Right atrium auricular region (tissue), 2 donors: ENCODE data around the gene WWOX. TPM values are rescaled to one million over a fixed set of nuclear protein-coding genes. Genes with fewer than 3 reads are reported as not detected.

ENCODE experiments used
- DNase-seq: peaks from one replicate; pipeline ENCODE4 v3.0.0-alpha.2; 2019; ENCODE audit warnings: low spot score
- H3K27ac ChIP-seq, 2 donors: fragments of 200-600 bp; sonication (generic); 1 replicate in 1 of 2; 2 replicates in 1 of 2; pipeline ENCODE4 v1.5.1; 2016 to 2019
- H3K27me3 ChIP-seq, 2 donors: fragments of 200-600 bp; sonication (generic); one replicate each; pipeline versions ENCODE4 v1.5.1 to v1.6.0; 2017 to 2019
- H3K36me3 ChIP-seq: fragments of 200-600 bp; sonication (generic); one replicate; pipeline ENCODE4 v1.5.1; 2016
- H3K4me1 ChIP-seq, 2 donors: fragments of 200-600 bp; sonication (generic); one replicate each; pipeline versions ENCODE4 v1.5.1 to v1.6.0; 2017 to 2019
- H3K4me3 ChIP-seq, 2 donors: fragments of 200-600 bp; sonication (generic); 1 replicate in 1 of 2; 2 replicates in 1 of 2; pipeline ENCODE4 v1.5.1; 2017 to 2019; ENCODE audit warnings: mild to moderate bottlenecking in 1 of 2, moderate library complexity in 1 of 2
- H3K9me3 ChIP-seq, 2 donors: fragments of 200-600 bp; sonication (generic); one replicate each; pipeline ENCODE4 v1.5.1; 2019
- total RNA-seq, 2 donors: library from RNA; depleted of rRNA; stranded (reverse); fragments of >200 nt; gene quantifications; one replicate each; pipeline ENCODE4 v1.1.0, GENCODE V29; 2016
- TF ChIP-seq, protein P1 (sequence below), 2 donors: fragments of 200-600 bp; sonication (generic); IDR thresholded peaks; one replicate each; pipeline ENCODE4 v1.5.1; 2019; ENCODE audit warnings: antibody characterized with exemption in 2 of 2

WWOX gene
- total RNA-seq, 2 donors from 2014 or later: 14.8 to 20.8 TPM

DNA sequence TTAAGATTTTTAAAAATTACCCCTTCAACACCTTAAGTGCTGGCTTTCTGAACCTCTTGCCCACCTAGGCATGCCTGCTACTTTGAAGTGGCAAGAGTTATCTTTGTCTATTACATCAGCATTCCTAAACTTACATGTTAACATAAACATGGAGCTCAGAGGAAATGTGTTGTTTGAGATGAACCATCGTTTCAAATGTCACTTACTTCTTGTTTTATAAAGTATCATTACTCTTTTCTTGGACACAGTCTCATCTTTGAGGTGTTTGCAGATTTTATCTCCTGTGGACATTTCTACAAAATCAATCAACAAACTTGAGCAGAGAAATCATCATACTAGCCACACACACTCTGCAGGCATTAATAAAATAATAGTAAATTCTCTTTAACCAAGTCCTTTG is 184.9 kb downstream of the WWOX start:
- H3K27me3 ChIP-seq: no peaks in the 10 kb centered on the region
- TF ChIP-seq, protein P1, sequence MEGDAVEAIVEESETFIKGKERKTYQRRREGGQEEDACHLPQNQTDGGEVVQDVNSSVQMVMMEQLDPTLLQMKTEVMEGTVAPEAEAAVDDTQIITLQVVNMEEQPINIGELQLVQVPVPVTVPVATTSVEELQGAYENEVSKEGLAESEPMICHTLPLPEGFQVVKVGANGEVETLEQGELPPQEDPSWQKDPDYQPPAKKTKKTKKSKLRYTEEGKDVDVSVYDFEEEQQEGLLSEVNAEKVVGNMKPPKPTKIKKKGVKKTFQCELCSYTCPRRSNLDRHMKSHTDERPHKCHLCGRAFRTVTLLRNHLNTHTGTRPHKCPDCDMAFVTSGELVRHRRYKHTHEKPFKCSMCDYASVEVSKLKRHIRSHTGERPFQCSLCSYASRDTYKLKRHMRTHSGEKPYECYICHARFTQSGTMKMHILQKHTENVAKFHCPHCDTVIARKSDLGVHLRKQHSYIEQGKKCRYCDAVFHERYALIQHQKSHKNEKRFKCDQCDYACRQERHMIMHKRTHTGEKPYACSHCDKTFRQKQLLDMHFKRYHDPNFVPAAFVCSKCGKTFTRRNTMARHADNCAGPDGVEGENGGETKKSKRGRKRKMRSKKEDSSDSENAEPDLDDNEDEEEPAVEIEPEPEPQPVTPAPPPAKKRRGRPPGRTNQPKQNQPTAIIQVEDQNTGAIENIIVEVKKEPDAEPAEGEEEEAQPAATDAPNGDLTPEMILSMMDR (IDR thresholded peaks at IDR 0.05): no peak
- no peaks in the 10 kb centered on the region for H3K4me1 ChIP-seq
- no peaks in the 10 kb centered on the region for H3K9me3 ChIP-seq
- no peak overlapping the region for H3K4me3 ChIP-seq
- no peaks in the 10 kb centered on the region for H3K36me3 ChIP-seq
- DNase-seq: no peak
- H3K27ac ChIP-seq: no peak overlapping the region

DNA sequence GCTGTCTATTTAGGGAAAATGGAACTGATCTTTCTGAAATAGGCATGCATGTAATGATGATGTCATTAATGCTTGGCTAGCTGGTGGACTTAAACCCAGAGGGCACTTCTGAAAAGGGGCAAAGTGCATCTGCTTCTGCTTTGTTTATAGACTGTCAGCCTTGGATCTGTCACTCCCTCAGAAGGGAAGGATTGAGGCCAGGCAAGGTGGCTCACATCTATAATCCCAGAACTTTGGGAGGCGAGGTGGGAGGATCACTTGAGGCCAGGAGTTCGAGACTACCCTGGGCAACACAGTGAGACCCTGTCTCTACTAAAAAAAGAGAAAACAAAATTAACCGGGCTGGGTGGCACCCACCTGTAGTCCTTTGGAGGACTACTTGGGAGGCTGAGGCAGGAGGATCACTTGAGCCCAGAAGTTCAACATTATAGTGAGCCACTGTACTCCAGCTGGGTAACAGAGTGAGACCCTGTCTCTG is 185.5 kb downstream of the WWOX start:
- H3K36me3 ChIP-seq: no peaks in the 10 kb centered on the region
- H3K4me3 ChIP-seq: no peak overlapping the region
- H3K27ac ChIP-seq: no peak overlapping the region
- no peaks in the 10 kb centered on the region for H3K9me3 ChIP-seq
- DNase-seq: no peak
- TF ChIP-seq, protein P1 (IDR thresholded peaks at IDR 0.05): no peak
- no peaks in the 10 kb centered on the region for H3K27me3 ChIP-seq
- no peaks in the 10 kb centered on the region for H3K4me1 ChIP-seq

DNA sequence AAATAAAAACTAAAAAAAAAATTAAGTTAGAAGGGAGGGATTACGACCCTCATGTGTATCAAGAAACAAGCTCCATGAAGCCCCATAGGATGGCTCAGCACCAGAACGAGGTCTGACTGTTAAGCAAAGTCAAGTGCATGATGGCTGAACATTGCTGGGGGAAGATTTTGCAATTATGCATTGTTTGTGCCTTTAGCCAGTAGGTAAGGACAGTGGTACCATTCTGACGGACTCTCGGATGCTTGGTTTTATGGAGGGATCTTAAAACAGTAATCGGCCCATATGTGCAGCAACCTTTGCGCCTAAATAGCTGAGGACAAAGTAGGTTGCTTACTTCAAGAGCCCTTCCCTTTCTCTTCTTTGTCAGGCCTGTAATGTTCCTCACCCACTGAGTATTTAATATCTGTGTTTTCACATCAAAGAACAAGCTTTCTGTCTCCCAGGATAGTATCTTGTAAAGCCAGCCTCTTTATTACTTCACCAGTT is 186.0 kb downstream of the WWOX start:
- H3K27ac ChIP-seq: no peak overlapping the region
- H3K4me3 ChIP-seq: no peak overlapping the region
- H3K4me1 ChIP-seq: no peaks in the 10 kb centered on the region
- TF ChIP-seq, protein P1 (IDR thresholded peaks at IDR 0.05): no peak
- H3K36me3 ChIP-seq: no peaks in the 10 kb centered on the region
- H3K9me3 ChIP-seq: no peaks in the 10 kb centered on the region
- no peak for DNase-seq
- no peaks in the 10 kb centered on the region for H3K27me3 ChIP-seq

DNA sequence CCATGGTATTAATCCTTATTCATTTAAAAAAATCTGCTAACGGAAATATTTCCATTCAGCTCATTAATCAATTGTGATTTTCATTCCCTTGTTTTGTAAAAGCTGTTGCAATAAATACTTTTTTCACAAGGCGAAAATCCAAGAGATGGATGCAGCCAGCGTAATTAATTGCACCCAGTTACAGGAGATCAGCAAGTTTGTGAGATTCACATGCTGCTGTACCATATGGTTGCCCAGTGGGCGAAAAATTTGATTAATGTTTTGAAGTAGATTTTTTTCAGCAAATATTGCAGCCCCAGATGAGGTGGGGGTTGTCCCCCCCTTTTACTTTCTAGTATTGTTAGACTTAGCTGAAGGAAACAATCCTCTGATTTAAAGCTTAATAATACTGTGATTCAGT is 186.6 kb downstream of the WWOX start:
- Histone ChIP-seq H3K27me3 (no peaks in the 10 kb centered on the region), H3K4me3 (no peak overlapping the region), H3K36me3 (no peaks in the 10 kb centered on the region), H3K27ac (no peak overlapping the region), H3K4me1 (no peaks in the 10 kb centered on the region), H3K9me3 (no peaks in the 10 kb centered on the region)
- DNase-seq: no peak
- TF ChIP-seq, protein P1 (IDR thresholded peaks at IDR 0.05): no peak

DNA sequence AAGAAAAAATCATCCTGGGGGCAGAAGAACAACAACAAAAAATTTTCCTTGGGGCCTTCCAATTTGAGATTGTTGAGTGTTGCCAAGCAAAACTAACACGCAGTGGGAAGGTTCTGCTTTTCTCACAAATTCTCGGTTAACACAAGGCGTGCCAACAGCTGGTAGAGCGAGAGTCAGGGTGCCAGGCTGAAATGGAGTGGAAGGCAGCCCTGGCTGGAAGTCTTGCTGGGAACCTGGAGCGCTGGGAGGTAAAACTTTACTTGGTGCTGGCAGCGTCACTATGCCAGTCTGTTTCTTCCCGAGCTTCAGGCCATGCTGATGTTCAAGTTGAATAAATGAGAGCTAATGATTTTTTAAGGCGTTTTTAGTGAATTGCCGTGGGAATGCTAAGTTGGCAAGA is 189.4 kb downstream of the WWOX start:
- Histone ChIP-seq H3K36me3 (no peaks in the 10 kb centered on the region), H3K27ac (no peak overlapping the region), H3K27me3 (no peaks in the 10 kb centered on the region), H3K4me3 (no peak overlapping the region), H3K4me1 (no peaks in the 10 kb centered on the region), H3K9me3 (no peaks in the 10 kb centered on the region)
- DNase-seq: no peak
- TF ChIP-seq, protein P1 (IDR thresholded peaks at IDR 0.05): no peak

DNA sequence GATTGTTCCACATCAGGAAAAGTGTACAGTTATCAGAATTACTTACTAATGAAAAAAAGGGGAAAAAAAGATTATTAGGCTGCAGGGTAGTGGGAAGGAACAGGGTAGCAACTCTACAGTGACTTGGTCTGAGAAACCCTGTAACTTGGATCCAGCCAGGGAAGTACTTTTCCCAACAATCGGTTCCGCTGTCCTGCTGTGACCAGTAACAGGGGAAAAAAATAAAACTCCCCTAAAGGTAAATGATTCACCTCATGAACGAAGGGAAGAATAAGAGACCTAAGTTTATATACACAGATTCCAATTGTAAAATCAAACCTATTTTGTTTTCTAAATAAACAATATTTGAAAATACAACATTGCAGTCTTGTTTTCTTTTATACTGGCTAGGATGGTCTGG is 189.9 kb downstream of the WWOX start:
- H3K9me3 ChIP-seq: no peaks in the 10 kb centered on the region
- no peak overlapping the region for H3K4me3 ChIP-seq
- no peaks in the 10 kb centered on the region for H3K36me3 ChIP-seq
- TF ChIP-seq, protein P1 (IDR thresholded peaks at IDR 0.05): no peak
- no peak overlapping the region for H3K27ac ChIP-seq
- no peaks in the 10 kb centered on the region for H3K27me3 ChIP-seq
- no peaks in the 10 kb centered on the region for H3K4me1 ChIP-seq
- DNase-seq: no peak
